ENCODE measurements around the gene DEGS1. TPM values are rescaled to one million over a fixed set of nuclear protein-coding genes. Genes with fewer than 3 reads are reported as not detected.

Gene DEGS1
- polyA plus RNA-seq, 1 experiment, result 193 TPM

GRCh38 chr1:224177356-224177999 is 5.6 kb upstream of the DEGS1 start:
- H3K27me3 ChIP-seq (ENCODE audit: control insufficient read depth, insufficient read depth, low read length), result no peaks in the 10 kb centered on the region

GRCh38 chr1:224178894-224179293 is 4.1 kb upstream of the DEGS1 start:
- no peak for DNase-seq (ENCODE audit: low read depth, low spot score)
- Histone ChIP-seq H3K4me3 (ENCODE audit: low read depth, low read length) (no peak overlapping the region), H3K27me3 (ENCODE audit: control insufficient read depth, insufficient read depth, low read length) (no peaks in the 10 kb centered on the region), H3K27ac (ENCODE audit: low read depth, low read length) (no peak overlapping the region), H3K9me3 (ENCODE audit: control insufficient read depth, insufficient read depth, low read length) (no peaks in the 10 kb centered on the region)
- ChIA-PET POLR2A (interaction anchor here (0.7 kb wide), 2 partner anchors 25 to 27 kb away, joined by 3 read pairs; no protein-coding TSS in a partner anchor), CTCF (interaction anchor here (1.2 kb wide), 1 partner anchor 128 kb away, joined by 3 read pairs; no protein-coding TSS in a partner anchor)
- TF ChIP-seq, protein P1, sequence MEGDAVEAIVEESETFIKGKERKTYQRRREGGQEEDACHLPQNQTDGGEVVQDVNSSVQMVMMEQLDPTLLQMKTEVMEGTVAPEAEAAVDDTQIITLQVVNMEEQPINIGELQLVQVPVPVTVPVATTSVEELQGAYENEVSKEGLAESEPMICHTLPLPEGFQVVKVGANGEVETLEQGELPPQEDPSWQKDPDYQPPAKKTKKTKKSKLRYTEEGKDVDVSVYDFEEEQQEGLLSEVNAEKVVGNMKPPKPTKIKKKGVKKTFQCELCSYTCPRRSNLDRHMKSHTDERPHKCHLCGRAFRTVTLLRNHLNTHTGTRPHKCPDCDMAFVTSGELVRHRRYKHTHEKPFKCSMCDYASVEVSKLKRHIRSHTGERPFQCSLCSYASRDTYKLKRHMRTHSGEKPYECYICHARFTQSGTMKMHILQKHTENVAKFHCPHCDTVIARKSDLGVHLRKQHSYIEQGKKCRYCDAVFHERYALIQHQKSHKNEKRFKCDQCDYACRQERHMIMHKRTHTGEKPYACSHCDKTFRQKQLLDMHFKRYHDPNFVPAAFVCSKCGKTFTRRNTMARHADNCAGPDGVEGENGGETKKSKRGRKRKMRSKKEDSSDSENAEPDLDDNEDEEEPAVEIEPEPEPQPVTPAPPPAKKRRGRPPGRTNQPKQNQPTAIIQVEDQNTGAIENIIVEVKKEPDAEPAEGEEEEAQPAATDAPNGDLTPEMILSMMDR (IDR thresholded peaks at IDR 0.05; ENCODE audit: low read depth, low read length), result no peak

More at GRCh38 chr1:224177356-224177999, 5.6 kb upstream of the DEGS1 start:
- no peak for DNase-seq (ENCODE audit: low read depth, low spot score)
- POLR2A ChIA-PET, result interaction anchor here (0.6 kb wide), 1 partner anchor 45 kb away, joined by 4 read pairs; no protein-coding TSS in a partner anchor
- H3K9me3 ChIP-seq (ENCODE audit: control insufficient read depth, insufficient read depth, low read length), result no peaks in the 10 kb centered on the region
- CTCF ChIA-PET, result no interaction called here
- H3K4me3 ChIP-seq (ENCODE audit: low read depth, low read length), result no peak overlapping the region
- TF ChIP-seq, protein P1 (IDR thresholded peaks at IDR 0.05; ENCODE audit: low read depth, low read length), result no peak
- no peak overlapping the region for H3K27ac ChIP-seq (ENCODE audit: low read depth, low read length)

DNA sequence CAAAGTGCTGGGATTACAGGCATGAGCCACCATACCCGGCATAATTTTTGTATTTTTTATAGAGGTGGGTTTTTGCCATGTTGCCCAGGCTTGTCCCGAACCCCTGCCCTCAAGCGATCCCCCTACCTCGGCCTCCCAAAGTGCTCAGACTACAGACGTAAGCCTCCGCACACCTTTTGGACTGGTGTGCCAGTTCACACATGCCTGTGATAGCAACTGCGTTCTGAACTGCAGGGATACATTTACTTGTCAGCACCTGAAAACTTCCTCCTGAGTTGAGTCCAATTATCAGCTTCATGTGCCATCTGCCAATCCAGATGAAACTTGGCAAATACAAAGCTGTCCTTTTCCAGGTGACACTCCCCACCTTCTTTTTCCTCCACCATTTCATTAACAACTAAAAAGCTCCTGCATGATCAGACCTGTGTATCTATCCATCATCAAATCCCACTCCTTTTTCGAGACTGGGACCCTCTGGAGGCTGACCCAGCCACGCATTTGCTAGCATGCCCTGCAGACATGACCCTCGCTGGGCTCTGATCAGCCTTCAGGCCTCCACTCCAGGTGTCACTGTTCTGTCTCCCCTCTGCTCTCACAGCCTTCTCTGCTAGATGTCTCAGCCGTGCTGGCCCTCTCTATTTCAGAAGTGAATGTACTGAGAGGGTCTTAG is 2.1 kb upstream of the DEGS1 start:
- TF ChIP-seq, protein P1 (IDR thresholded peaks at IDR 0.05; ENCODE audit: low read depth, low read length), result no peak
- H3K9me3 ChIP-seq (ENCODE audit: control insufficient read depth, insufficient read depth, low read length), result no peaks in the 10 kb centered on the region
- H3K27me3 ChIP-seq (ENCODE audit: control insufficient read depth, insufficient read depth, low read length), result no peaks in the 10 kb centered on the region
- no peak overlapping the region for H3K4me3 ChIP-seq (ENCODE audit: low read depth, low read length)
- CTCF ChIA-PET, result interaction anchor here (0.6 to 1.1 kb wide), 2 partner anchors 28 to 135 kb away, joined by 3 read pairs; no protein-coding TSS in a partner anchor
- DNase-seq (ENCODE audit: low read depth, low spot score), result no peak
- POLR2A ChIA-PET, result no interaction called here
- H3K27ac ChIP-seq (ENCODE audit: low read depth, low read length), result no peak overlapping the region

GRCh38 chr1:224181453-224181810 is 1.6 kb upstream of the DEGS1 start:
- ChIA-PET CTCF (interaction anchor here (1.1 kb wide), 1 partner anchor 28 kb away, joined by 3 read pairs; no protein-coding TSS in a partner anchor), POLR2A (no interaction called here)
- TF ChIP-seq, protein P1 (IDR thresholded peaks at IDR 0.05; ENCODE audit: low read depth, low read length), result no peak
- no peak overlapping the region for H3K4me3 ChIP-seq (ENCODE audit: low read depth, low read length)
- no peaks in the 10 kb centered on the region for H3K27me3 ChIP-seq (ENCODE audit: control insufficient read depth, insufficient read depth, low read length)
- no peak overlapping the region for H3K27ac ChIP-seq (ENCODE audit: low read depth, low read length)
- DNase-seq (ENCODE audit: low read depth, low spot score), result no peak
- H3K9me3 ChIP-seq (ENCODE audit: control insufficient read depth, insufficient read depth, low read length), result no peaks in the 10 kb centered on the region
